Motor neuron (in vitro differentiated cells): ENCODE measurements around the gene SNAP29. TPM values are rescaled to one million over a fixed set of nuclear protein-coding genes. Genes with fewer than 3 reads are reported as not detected.

ENCODE experiments used
- ATAC-seq, 8 experiments: fragments of 200-7000 bp; cut with Tn5 transposase; replicated peaks in 6 of 8; 2 replicates each; pipeline ENCODE4 v1.8.0; 2021; ENCODE audit warnings: mild to moderate bottlenecking in 8 of 8, moderate library complexity in 8 of 8
- H3K27ac ChIP-seq, 2 donors: fragments of 250-450 bp; sonication (Bioruptor Pico); 2 replicates each; pipeline ENCODE4 v1.9.0; 2021; ENCODE audit warnings: antibody characterized with exemption in 2 of 2, mild to moderate bottlenecking in 2 of 2, moderate library complexity in 1 of 2
- H3K4me1 ChIP-seq, 2 donors: fragments of 250-450 bp; sonication (Bioruptor Pico); replicated peaks in 1 of 2; 2 replicates each; pipeline ENCODE4 v1.6.1; 2021; ENCODE audit warnings: antibody characterized with exemption in 2 of 2, mild to moderate bottlenecking in 2 of 2, moderate library complexity in 1 of 2
- H3K4me3 ChIP-seq, 5 donors: fragments of 250-450 bp; sonication (Bioruptor Pico); 2 replicates each; pipeline ENCODE4 v1.9.0; 2021; ENCODE audit warnings: antibody characterized with exemption in 5 of 5, mild to moderate bottlenecking in 5 of 5, moderate library complexity in 4 of 5
- WGBS, 10 experiments: fragments of 450-650 bp; shearing (Covaris generic); methylation state at CpG; one replicate each; pipeline ENCODE4 v1.0.0; 2022; 5-methylcytosine and 5-hydroxymethylcytosine counted together
- in situ Hi-C, 9 experiments: fragments of 400-800 bp; cut with MboI; loops; one replicate each; pipeline ENCODE4 v1.15.0; 2021; ENCODE audit warnings: low sequenced_read_pairs in 9 of 9, low pct_unique_long_range_greater_than_20kb in 2 of 9; ENCODE audit not compliant: unreplicated experiment in 9 of 9
- total RNA-seq, 8 experiments: library from RNA; unstranded; fragments of 300-600 nt; gene quantifications; 2 replicates each; pipeline versions ENCODE4 v1.2.3 to v1.2.4, GENCODE V29; 2022

The SNAP29 gene
- total RNA-seq, 8 experiments from 2014 or later, result 6.7 to 26.5 (median 14.9) TPM

DNA sequence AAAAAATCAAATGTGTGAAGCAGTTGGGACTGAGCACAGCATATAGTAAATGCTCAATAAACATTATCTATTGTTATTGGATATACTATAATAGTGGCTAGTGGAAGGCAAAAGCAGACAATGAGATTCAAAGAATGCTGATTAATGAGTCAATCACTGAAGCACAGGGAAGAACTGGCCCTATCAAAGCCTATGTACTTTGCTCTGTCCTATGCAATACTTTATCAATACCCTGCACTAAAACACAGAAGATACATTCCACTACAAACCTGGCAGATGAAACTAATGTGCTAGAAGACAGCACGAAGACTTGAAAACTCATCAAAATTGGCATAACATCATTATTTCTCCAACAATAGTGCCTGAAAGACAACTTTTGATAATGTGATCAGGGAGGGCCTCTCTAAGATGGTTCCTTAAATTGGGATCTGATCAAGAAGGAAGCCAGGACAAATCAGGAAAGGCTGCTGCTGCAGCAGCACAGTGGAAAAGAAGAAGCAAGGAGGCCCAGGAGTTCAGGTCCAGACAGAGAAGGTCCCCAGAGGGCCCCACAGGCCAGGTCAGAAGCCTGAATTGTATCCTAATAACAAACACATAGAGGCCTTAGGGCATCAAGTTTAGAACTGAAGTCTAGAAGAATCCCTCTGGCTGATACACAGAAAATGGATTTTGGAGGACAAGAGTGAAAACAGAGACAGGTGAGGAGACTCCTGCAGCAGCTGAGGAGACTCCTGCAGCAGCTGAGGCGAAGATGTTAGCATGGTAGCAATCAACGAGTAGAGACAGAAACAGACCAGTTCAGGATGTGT is 18.8 kb upstream of the SNAP29 start:
- Histone ChIP-seq H3K27ac (no peak overlapping the region), H3K4me1 (no peaks in the 10 kb centered on the region), H3K4me3 (no peak overlapping the region)
- in situ Hi-C loops, result no loop called here
- 60 to 100% (median 88%) methylated on average over 1 to 3 of the region's 3 CpGs; no CpG with 5 or more reads in 3 of the 10 experiments for WGBS, 10 experiments
- no peak for ATAC-seq

DNA sequence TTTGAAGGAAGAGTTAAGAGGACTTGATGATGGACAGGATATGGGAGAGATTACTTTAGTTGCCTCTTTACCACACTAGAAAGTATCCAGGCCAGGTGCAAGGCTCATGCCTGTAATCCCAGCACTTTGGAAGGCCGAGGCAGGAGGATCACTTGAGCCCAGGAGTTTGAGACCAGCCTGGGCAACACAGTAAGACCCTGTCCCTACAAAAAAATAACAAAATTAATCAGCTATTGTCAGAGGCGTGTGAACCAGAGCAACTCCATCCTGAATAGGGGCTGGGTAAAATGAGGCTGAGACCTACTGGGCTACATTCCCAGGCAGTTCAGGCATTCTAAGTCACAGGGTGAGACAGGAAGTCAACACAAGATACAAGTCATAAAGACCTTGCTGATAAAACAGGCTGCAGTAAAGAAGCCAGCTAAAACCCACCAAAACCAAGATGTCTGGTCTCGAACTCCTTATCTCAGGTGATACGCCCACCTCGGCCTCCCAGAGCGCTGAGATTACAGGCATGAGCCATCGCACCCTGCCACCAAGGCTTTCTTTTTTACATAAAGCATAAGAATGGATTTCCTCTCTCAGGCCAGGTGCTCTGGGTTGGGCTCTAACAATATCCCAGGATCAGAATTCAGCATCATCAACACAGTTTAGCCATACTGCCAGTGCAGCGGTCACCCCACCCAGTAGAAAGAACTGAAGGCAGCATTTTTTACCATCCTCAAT is 18.0 kb upstream of the SNAP29 start:
- WGBS, 10 experiments, result 74 to 100% (median 85%) methylated on average over 1 to 8 of the region's 8 CpGs; no CpG with 5 or more reads in 4 of the 10 experiments
- H3K27ac ChIP-seq, result peak overlapping the region in 1 of 2 donors; percentile 35
- H3K4me3 ChIP-seq, result no peak overlapping the region
- ATAC-seq, result peak in 1 of 8 experiments; percentile 56
- no peaks in the 10 kb centered on the region for H3K4me1 ChIP-seq
- in situ Hi-C loops, result no loop called here

DNA sequence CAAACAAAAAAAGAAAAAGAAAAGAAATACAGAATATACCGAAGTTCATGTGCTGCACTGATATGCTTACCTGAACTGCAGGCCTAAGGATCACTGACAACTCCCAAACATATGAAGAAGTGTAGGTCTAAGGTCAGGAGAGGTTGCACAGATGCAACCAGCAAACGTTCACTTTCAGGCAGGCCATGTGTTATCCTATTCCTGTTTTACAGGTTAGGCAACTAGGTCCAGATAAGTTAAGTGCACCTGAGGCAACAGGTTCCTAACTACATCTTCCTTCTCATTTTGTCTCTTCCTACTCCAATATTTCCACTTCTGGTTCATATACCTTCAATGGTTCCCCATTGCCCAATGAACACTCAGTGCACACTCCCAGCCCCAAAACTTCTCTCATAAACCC is 15.3 kb upstream of the SNAP29 start:
- ATAC-seq, result no peak
- in situ Hi-C loops, result no loop called here
- H3K4me1 ChIP-seq, result no peaks in the 10 kb centered on the region
- 20 to 100% (median 57%) methylated on average over 1 to 2 of the region's 2 CpGs; no CpG with 5 or more reads in 5 of the 10 experiments for WGBS, 10 experiments
- H3K4me3 ChIP-seq, result no peak overlapping the region
- H3K27ac ChIP-seq, result no peak overlapping the region

DNA sequence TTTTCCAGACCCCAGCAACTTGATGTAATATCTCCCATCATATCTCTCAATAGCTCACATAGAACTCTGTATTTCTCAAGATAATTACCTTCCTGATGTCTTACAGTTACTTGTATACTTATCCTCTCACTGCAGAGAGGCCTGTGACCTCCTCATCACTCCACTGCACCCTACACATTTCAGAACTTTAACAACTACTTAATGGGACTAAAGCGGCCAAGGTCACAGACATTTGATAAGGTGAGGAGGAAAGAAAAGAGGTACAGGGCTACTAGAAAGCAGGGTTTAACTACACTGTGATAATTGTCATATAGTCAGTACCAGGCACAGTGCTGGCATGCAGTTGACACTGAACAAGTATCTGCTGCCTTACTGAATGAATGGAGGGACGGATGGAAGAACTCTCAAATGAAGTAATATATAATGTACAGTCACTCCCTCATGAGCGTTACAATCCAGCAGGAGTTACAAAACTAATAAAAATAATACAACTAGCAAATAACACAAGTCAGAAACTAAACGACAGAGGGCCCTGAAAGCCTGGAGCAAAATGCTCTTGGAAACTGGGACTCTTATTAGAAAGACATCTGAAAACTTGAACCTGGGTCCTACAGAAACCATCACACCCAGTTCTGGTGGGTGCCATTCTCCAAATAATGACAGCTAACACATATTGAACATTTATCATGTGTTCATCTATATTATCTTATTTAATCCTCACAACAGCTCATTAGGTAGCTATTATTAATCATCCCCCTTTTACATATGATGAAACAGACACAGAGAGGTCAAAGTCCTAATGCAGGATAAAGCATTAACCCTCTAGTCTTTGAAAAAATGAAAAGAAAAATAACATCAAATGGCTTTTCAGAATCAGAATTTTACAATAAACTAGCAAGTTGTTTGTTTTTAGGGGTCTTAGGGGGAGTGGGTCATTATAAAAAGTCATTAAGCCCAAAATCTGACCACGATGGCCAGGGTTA is 14.5 kb upstream of the SNAP29 start:
- H3K4me1 ChIP-seq, result no peaks in the 10 kb centered on the region
- H3K4me3 ChIP-seq, result no peak overlapping the region
- in situ Hi-C loops, result no loop called here
- no peak for ATAC-seq
- H3K27ac ChIP-seq, result no peak overlapping the region
- 76 to 96% (median 85%) methylated on average over 1 to 5 of the region's 5 CpGs; no CpG with 5 or more reads in 1 of the 10 experiments for WGBS, 10 experiments

DNA sequence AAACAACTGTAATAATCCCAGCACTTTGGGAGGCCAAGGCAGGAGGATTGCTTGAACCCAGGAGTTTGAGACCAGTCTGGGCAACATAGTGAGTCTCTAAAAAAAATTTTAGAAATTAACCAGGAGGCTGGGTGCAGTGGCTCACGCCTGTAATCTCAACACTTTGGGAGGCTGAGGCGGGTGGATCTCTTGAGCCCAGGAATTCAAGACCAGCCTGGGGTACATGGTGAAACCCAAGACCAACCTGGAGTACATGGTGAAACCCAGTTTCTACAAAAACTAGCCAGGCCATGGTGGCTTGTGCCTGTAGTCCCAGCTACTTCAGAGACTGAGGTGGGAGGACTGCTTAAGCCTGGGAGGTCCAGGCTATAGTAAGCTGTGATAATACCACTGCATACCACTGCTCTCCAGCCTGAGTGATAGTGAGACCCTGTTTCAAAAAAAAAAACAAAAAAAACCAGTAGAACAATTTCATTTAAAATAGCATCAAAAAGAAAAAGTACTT is 11.4 kb upstream of the SNAP29 start:
- Histone ChIP-seq H3K27ac (no peak overlapping the region), H3K4me1 (no peaks in the 10 kb centered on the region), H3K4me3 (no peak overlapping the region)
- 80 to 100% (median 94%) methylated on average over 1 to 2 of the region's 2 CpGs; no CpG with 5 or more reads in 6 of the 10 experiments for WGBS, 10 experiments
- in situ Hi-C loops, result no loop called here
- no peak for ATAC-seq

DNA sequence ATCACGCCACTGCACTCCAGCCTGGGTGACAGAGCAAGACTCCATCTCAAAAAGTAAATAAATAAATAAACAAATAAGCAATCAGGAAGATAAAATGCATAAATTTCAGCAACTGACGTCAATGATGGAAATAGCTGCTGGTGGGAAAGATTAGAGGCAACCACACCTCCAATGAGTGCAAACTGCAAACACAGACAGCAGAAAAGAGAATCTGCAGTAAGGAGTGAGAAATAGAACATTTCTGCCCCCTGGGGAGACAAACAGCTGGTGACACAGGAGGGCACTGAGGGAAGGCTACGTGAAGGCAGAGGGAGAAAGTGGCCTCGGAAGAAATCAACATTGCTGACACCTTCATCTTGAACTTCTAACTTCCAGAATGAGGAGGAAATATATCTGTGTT is 6.7 kb upstream of the SNAP29 start:
- H3K4me1 ChIP-seq, result peaks cover 2 to 11% of the 10 kb centered on the region in 2 donors
- H3K27ac ChIP-seq, result peak overlapping the region in 1 of 2 donors; percentile 53
- H3K4me3 ChIP-seq, result no peak overlapping the region
- in situ Hi-C loops, result no loop called here
- 20 to 85% (median 68%) methylated on average over 2 to 4 of the region's 4 CpGs; no CpG with 5 or more reads in 2 of the 10 experiments for WGBS, 10 experiments
- ATAC-seq, result no peak

DNA sequence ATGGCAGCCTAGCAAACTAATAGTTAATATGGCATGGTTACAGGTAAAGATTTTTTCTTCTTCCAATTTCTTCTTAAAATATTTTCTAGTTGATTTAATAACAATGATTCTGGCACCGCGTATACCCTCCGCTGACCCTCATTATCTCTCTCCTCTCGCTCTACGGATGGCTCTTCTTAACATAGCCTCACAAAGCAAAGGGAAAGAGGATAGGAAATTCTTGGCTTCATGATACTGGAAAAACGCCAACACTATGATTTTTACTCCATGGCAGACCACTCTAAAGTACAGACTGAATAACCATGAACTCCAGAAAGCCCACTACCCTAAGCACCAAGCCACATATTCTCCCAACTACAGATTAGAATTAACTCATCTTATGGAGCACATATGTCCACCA is 6.3 kb upstream of the SNAP29 start:
- Histone ChIP-seq H3K27ac (peak overlapping the region in 1 of 2 donors; percentile 53), H3K4me3 (no peak overlapping the region), H3K4me1 (peaks cover 4 to 15% of the 10 kb centered on the region in 2 donors)
- WGBS, 10 experiments, result 60 to 97% (median 84%) methylated on average over 1 to 6 of the region's 6 CpGs; no CpG with 5 or more reads in 2 of the 10 experiments
- in situ Hi-C loops, result no loop called here
- no peak for ATAC-seq

DNA sequence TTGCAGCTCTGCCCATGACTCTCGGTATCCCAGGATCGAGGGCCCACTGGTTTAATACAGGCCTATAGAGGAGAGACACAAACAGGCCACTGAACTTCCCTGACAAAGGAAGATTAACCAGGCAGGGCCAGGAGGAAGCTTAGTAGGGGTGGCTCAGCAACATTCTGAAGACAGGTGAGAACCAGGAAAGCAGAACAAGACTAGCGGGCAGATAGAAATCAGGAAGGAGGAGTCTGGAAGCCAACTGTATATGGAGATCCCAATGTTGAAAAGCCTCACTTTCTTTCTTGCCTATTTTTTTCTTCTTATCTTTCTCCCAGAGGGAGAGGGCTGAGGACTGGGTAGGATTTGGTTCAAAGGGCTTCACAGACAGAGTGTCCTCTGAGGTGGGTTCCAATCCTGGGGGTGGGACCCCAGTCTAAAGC is 5.6 kb upstream of the SNAP29 start:
- H3K4me1 ChIP-seq, result peaks cover 4 to 15% of the 10 kb centered on the region in 2 donors
- no peak for ATAC-seq
- no peak overlapping the region for H3K27ac ChIP-seq
- H3K4me3 ChIP-seq, result no peak overlapping the region
- in situ Hi-C loops, result no loop called here
- 67 to 100% (median 83%) methylated on average over 1 to 3 of the region's 3 CpGs; no CpG with 5 or more reads in 4 of the 10 experiments for WGBS, 10 experiments

DNA sequence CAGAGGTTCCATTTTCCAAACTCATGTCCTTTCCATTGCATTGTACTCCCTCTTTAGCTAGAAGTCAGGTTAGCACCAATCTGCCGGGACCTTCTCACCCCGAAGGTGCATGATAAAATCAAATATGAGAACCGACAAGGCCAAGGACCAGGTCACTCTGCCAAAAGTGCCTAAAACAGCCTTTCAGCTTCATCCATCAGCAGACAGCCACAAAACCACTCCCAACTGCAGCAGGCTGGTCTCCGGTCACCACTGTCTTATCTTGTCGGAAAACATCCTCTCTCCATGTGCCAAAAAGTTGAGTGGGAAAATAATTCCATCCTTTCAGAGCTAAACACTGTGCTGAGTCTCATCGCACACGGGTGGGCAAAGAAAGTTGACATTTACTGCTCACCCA is 1.6 kb upstream of the SNAP29 start:
- WGBS, 10 experiments, result 42 to 67% (median 54%) methylated on average over 1 to 6 of the region's 7 CpGs
- in situ Hi-C loops, result no loop called here
- peak overlapping the region; percentile 59 to 82 (median 68) for H3K4me3 ChIP-seq
- peak overlapping the region in 1 of 2 donors; percentile 96 for H3K27ac ChIP-seq
- H3K4me1 ChIP-seq, result peaks cover 10 to 18% of the 10 kb centered on the region in 2 donors
- ATAC-seq, result no peak

DNA sequence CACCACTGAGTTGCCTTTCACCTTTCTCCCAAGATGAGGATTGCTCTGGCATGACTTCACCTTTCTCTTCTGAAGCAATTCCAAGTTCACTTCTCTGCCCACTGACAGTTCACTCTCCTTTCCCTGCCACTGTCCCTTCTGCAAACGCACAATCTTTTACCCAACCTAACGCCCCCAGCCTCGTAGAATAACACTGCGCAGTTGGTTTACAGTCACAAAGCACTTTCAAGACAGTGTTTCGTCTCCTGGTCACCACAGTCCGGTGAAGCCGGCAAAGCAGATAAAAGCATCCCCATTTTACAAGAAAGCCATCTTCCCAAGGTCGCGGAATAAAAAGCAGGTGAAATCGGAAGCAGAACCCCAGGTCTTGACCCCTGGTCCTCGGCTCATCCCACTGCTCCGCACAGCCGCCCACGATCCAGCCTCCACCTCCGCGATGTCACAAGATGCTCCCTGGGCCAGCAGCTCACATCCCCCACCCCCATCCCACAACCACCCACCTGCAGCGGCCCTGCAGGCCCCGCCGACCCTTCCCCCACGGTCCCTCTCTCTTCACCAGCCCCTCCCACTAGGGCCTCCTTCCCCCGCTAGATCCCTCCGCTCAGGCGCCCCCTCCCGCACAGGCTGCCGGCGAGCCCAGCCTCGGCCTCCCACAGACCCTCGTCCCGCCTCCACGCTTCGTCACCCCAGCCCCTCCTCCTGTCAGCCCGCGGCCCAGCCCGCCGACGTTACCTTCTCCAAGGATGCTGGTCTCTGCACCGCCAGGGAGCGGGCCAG is 781 bp upstream of the SNAP29 start:
- Histone ChIP-seq H3K27ac (peak overlapping the region; percentile 96 to 97), H3K4me3 (peak overlapping the region; percentile 59 to 82 (median 68)), H3K4me1 (peaks cover 10 to 15% of the 10 kb centered on the region in 2 donors)
- in situ Hi-C loops, result no loop called here
- 0 to 13% (median 0%) methylated on average over 3 to 9 of the region's 38 CpGs; no CpG with 5 or more reads in 3 of the 10 experiments for WGBS, 10 experiments
- ATAC-seq, result peak; percentile 59 to 88 (median 87)

DNA sequence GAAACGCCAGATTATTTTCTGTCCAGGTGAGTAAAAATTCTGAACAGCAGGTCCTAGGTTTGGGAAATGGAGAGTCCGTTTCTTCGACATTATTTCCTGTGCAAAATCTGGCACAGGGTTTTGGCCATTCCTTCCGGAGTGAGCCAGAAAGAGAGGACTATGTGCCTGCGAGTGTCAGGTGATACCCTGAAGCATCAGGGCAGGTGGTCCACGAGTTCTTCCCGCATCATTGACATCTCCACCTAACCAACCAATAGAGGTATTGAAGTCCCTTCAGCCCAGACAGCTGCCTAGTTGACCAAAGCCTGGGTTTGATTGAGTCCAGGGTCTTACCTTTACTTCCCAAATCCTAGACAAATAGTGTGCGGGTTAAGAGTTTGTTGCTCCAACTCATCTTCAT is 808 bp downstream of the SNAP29 start:
- no peak for ATAC-seq
- WGBS, 10 experiments, result 18 to 100% (median 55%) methylated on average over 1 to 8 of the region's 8 CpGs; no CpG with 5 or more reads in 1 of the 10 experiments
- Histone ChIP-seq H3K4me3 (peak overlapping the region; percentile 59 to 82 (median 68)), H3K27ac (no peak overlapping the region), H3K4me1 (peaks cover 10 to 15% of the 10 kb centered on the region in 2 donors)
- in situ Hi-C loops, result no loop called here
